GM12864 (cell line): Measurements from ENCODE around the gene HDAC3.

ENCODE experiments used
- DNase-seq: peaks from one replicate; pipeline ENCODE4 v3.0.0-alpha.2; 2011; ENCODE audit warnings: low read depth
- H3K4me3 ChIP-seq: 2 replicates; pipeline ENCODE4 v1.5.1; 2011; ENCODE audit warnings: mild to moderate bottlenecking, low read depth, low read length, control low read depth
- CTCF ChIP-seq: IDR thresholded peaks from 2 replicates; pipeline ENCODE4 v1.5.1; 2011; ENCODE audit warnings: low read depth, mild to moderate bottlenecking, moderate library complexity, low read length, control low read depth, inconsistent platforms; ENCODE audit errors: missing control alignments

The HDAC3 gene

GRCh38 chr5:141623186-141623585 is 13.5 kb downstream of the HDAC3 start:
- peak overlapping the region; percentile 16; the same call in 1 of the 2 replicates for H3K4me3 ChIP-seq
- DNase-seq = peak; percentile 76
- TF ChIP-seq CTCF = no peak

- peak within 1 kb of the TSS; percentile 79 for H3K4me3 ChIP-seq
- DNase-seq = peak; percentile 95
- TF ChIP-seq CTCF = peak; percentile 94
Observed at GRCh38 chr5:141618804-141619554, 17.7 kb downstream of the HDAC3 start, which contains the start of gene DIAPH1. Gene DIAPH1, minus strand, starts transcription at chr5:141619000. Its CDS starts 86 bp downstream, at chr5:141618914.

GRCh38 chr5:141618030-141618803 is 18.4 kb downstream of the HDAC3 start:
- peak overlapping the region; percentile 79 for H3K4me3 ChIP-seq
- no peak for TF ChIP-seq CTCF
- no peak for DNase-seq

- TF ChIP-seq CTCF = no peak
- DNase-seq = no peak
- H3K4me3 ChIP-seq = peak overlapping the region; percentile 79
Observed at GRCh38 chr5:141617682-141618029, 19.0 kb downstream of the HDAC3 start.

GRCh38 chr5:141617128-141617527 is 19.5 kb downstream of the HDAC3 start:
- H3K4me3 ChIP-seq = peak overlapping the region; percentile 79
- no peak for DNase-seq
- no peak for TF ChIP-seq CTCF

- H3K4me3 ChIP-seq = peak overlapping the region; percentile 79
- TF ChIP-seq CTCF = no peak
- no peak for DNase-seq
Observed at GRCh38 chr5:141615991-141616720, 20.5 kb downstream of the HDAC3 start.
